Muscle of arm (tissue), 14 donors: Measurements from ENCODE around the gene PRPS1. TPM values are rescaled to one million over a fixed set of nuclear protein-coding genes. Genes with fewer than 3 reads are reported as not detected.
A peak's percentile ranks its signal among the peaks of the same experiment; 100 is the strongest.
"Not testable (repeated sequence)": the region's sequence is repeated elsewhere in the genome, so short reads cannot be mapped to it uniquely, and the experiment has no call there.

ENCODE experiments used
- DNase-seq: peaks from one replicate; pipeline ENCODE4 v3.0.0-alpha.2; 2013
- long read RNA-seq, 11 donors: transcript quantifications; one replicate each; lab custom pipeline, GENCODE V29; 2026
- polyA plus RNA-seq, 12 donors: library from polyadenylated mRNA; unstranded; fragments of 120-200 nt; gene quantifications; one replicate each; pipeline ENCODE4 v1.2.1, GENCODE V29; 2013; ENCODE audit not compliant: insufficient read length in 12 of 12

PRPS1 gene
- polyA plus RNA-seq, result 10 to 100 TPM in 11 of 12 donors, not detected in 1; 22.8 to 33.4 (median 26.5) TPM
- long read RNA-seq, donor 1, transcript PRPS1-204 (7 exons, 2,152 nt), result major isoform, 10 of 10 reads
- long read RNA-seq, donor 1, partial matches to known transcripts, result 0 of 10 reads
- long read RNA-seq, donor 1, other reads (novel, unspliced or antisense), result 0 of 10 reads
- long read RNA-seq, donor 2, transcript PRPS1-204 (7 exons, 2,152 nt), result major isoform, 9 of 12 reads
- long read RNA-seq, donor 2, partial matches to known transcripts, result 0 of 12 reads
- long read RNA-seq, donor 2, other reads (novel, unspliced or antisense), result 0 of 12 reads
- long read RNA-seq, donor 3, partial matches to known transcripts, result 0 of 4 reads
- long read RNA-seq, donor 3, other reads (novel, unspliced or antisense), result 0 of 4 reads
- long read RNA-seq, donor 4, partial matches to known transcripts, result 0 of 2 reads
- long read RNA-seq, donor 4, other reads (novel, unspliced or antisense), result 0 of 2 reads
- long read RNA-seq, donor 5, transcript PRPS1-204 (7 exons, 2,152 nt), result major isoform, 14 of 109 reads
- long read RNA-seq, donor 5, partial matches to known transcripts, result 62 of 109 reads
- long read RNA-seq, donor 5, other reads (novel, unspliced or antisense), result 31 of 109 reads
- long read RNA-seq, donor 6, partial matches to known transcripts, result 0 of 4 reads
- long read RNA-seq, donor 6, other reads (novel, unspliced or antisense), result 0 of 4 reads
- long read RNA-seq, donor 7, partial matches to known transcripts, result 0 of 5 reads
- long read RNA-seq, donor 7, other reads (novel, unspliced or antisense), result 0 of 5 reads
- long read RNA-seq, donor 8, transcript PRPS1-204 (7 exons, 2,152 nt), result major isoform, 15 of 16 reads
- long read RNA-seq, donor 8, partial matches to known transcripts, result 0 of 16 reads
- long read RNA-seq, donor 8, other reads (novel, unspliced or antisense), result 0 of 16 reads
- long read RNA-seq, donor 9, transcript PRPS1-204 (7 exons, 2,152 nt), result major isoform, 6 of 6 reads
- long read RNA-seq, donor 9, partial matches to known transcripts, result 0 of 6 reads
- long read RNA-seq, donor 9, other reads (novel, unspliced or antisense), result 0 of 6 reads
- long read RNA-seq, donor 10, transcript PRPS1-204 (7 exons, 2,152 nt), result major isoform, 6 of 9 reads
- long read RNA-seq, donor 10, partial matches to known transcripts, result 0 of 9 reads
- long read RNA-seq, donor 10, other reads (novel, unspliced or antisense), result 0 of 9 reads
- long read RNA-seq, donor 11, transcript PRPS1-204 (7 exons, 2,152 nt), result major isoform, 9 of 18 reads
- long read RNA-seq, donor 11, partial matches to known transcripts, result 7 of 18 reads
- long read RNA-seq, donor 11, other reads (novel, unspliced or antisense), result 0 of 18 reads

GRCh38 chrX:107627838-107628661 lies at the start of gene PRPS1:
PRPS1 (plus strand) TSS chrX:107628510; CDS start chrX:107628629, 119 bp downstream.
- peak; percentile 92 for DNase-seq

- DNase-seq, result no peak
Measured at GRCh38 chrX:107579956-107580355, 48.4 kb upstream of the PRPS1 start.

GRCh38 chrX:107581923-107582322 lies 46.4 kb upstream of the PRPS1 start:
- no peak for DNase-seq

GRCh38 chrX:107589243-107589642 lies 39.1 kb upstream of the PRPS1 start:
- DNase-seq, result no peak

- DNase-seq, result no peak
Measured at GRCh38 chrX:107596651-107597050, 31.7 kb upstream of the PRPS1 start.

GRCh38 chrX:107597264-107597663 lies 31.0 kb upstream of the PRPS1 start:
- no peak for DNase-seq

- no peak for DNase-seq
Measured at GRCh38 chrX:107597791-107598190, 30.5 kb upstream of the PRPS1 start.

- peak; percentile 12 for DNase-seq
Measured at GRCh38 chrX:107599450-107599861, 28.9 kb upstream of the PRPS1 start.

- no peak for DNase-seq
Measured at GRCh38 chrX:107600366-107600765, 27.9 kb upstream of the PRPS1 start.

GRCh38 chrX:107601326-107601725 lies 27.0 kb upstream of the PRPS1 start:
- DNase-seq, result no peak

- no peak for DNase-seq
Measured at GRCh38 chrX:107601759-107602158, 26.6 kb upstream of the PRPS1 start.

- DNase-seq, result no peak
Measured at GRCh38 chrX:107602694-107603239, 25.5 kb upstream of the PRPS1 start.

GRCh38 chrX:107603429-107604159 lies 24.7 kb upstream of the PRPS1 start:
- DNase-seq, result no peak

- DNase-seq, result not testable (repeated sequence)
Measured at GRCh38 chrX:107609061-107609460, 19.2 kb upstream of the PRPS1 start.

- DNase-seq, result no peak
Measured at GRCh38 chrX:107610667-107611066, 17.6 kb upstream of the PRPS1 start.

- DNase-seq, result no peak
Measured at GRCh38 chrX:107619885-107620322, 8.4 kb upstream of the PRPS1 start.

- no peak for DNase-seq
Measured at GRCh38 chrX:107624893-107625292, 3.4 kb upstream of the PRPS1 start.

- no peak for DNase-seq
Measured at GRCh38 chrX:107625739-107626138, 2.6 kb upstream of the PRPS1 start.

- no peak for DNase-seq
Measured at GRCh38 chrX:107626481-107626880, 1.8 kb upstream of the PRPS1 start.

GRCh38 chrX:107626916-107627315 lies 1.4 kb upstream of the PRPS1 start:
- DNase-seq, result no peak
